Caco-2 (cell line): ENCODE measurements around the gene RRP15. TPM values are rescaled to one million over a fixed set of nuclear protein-coding genes. Genes with fewer than 3 reads are reported as not detected.

Source experiments
- BruUV-seq: library from RNA; stranded (reverse); fragments of 400-500 nt; replicated peaks from 2 replicates; lab custom pipeline; 2021; lab: Mats Ljungman, UMichigan
- CTCF ChIA-PET: fragments of 300-600 bp; sonication (Branson Sonifier 250); formaldehyde crosslinking; loops from one replicate; lab custom pipeline; 2022; ENCODE audit warnings: antibody characterized with exemption; lab: Charles Lee
- POLR2A ChIA-PET: fragments of 300-600 bp; sonication (Branson Sonifier 250); formaldehyde crosslinking; loops from one replicate; lab custom pipeline; 2022; ENCODE audit warnings: antibody characterized with exemption; lab: Charles Lee
- DNase-seq, 2 experiments: peaks; one replicate each; pipeline versions ENCODE4 v3.0.0 to v3.0.0-alpha.2; 2020 to 2022
- H3K27me3 ChIP-seq: replicated peaks from 2 replicates; pipeline ENCODE4 v1.6.0; 2011; ENCODE audit warnings: low read length; ENCODE audit not compliant: control insufficient read depth, insufficient read depth
- H3K36me3 ChIP-seq: 2 replicates; pipeline ENCODE4 v1.5.1; 2011; ENCODE audit warnings: low read length; ENCODE audit not compliant: control insufficient read depth, insufficient read depth
- H3K4me1 ChIP-seq: fragments of 250-450 bp; sonication (Bioruptor Pico); 2 replicates; pipeline ENCODE4 v1.5.1; 2020; ENCODE audit warnings: mild to moderate bottlenecking
- H3K4me3 ChIP-seq: 2 replicates; pipeline ENCODE4 v1.5.1; 2011; ENCODE audit warnings: low read depth, mild to moderate bottlenecking, control low read depth, low read length
- H3K9me3 ChIP-seq: fragments of 250-450 bp; sonication (Bioruptor Pico); 2 replicates; pipeline ENCODE4 v1.5.1; 2020; ENCODE audit warnings: mild to moderate bottlenecking, moderate library complexity
- H3K27ac Mint-ChIP-seq: one replicate; pipeline ENCODE4 v1.8.0; 2022; ENCODE audit warnings: mixed read lengths; ENCODE audit not compliant: unreplicated experiment
- H3K27me3 Mint-ChIP-seq: one replicate; pipeline ENCODE4 v1.8.0; 2022; ENCODE audit warnings: mixed read lengths; ENCODE audit not compliant: insufficient read depth, unreplicated experiment
- H3K36me3 Mint-ChIP-seq: one replicate; pipeline ENCODE4 v1.8.0; 2022; ENCODE audit warnings: mild to moderate bottlenecking, mixed read lengths; ENCODE audit not compliant: insufficient read depth, unreplicated experiment
- H3K4me1 Mint-ChIP-seq: one replicate; pipeline ENCODE4 v1.8.0; 2022; ENCODE audit warnings: low read depth, mixed read lengths; ENCODE audit not compliant: unreplicated experiment
- H3K4me3 Mint-ChIP-seq: one replicate; pipeline ENCODE4 v1.8.0; 2022; ENCODE audit warnings: mild to moderate bottlenecking, moderate library complexity, mixed read lengths; ENCODE audit not compliant: unreplicated experiment
- H3K9me3 Mint-ChIP-seq: one replicate; pipeline ENCODE4 v1.8.0; 2022; ENCODE audit warnings: mixed read lengths; ENCODE audit not compliant: unreplicated experiment
- CTCF ChIP-seq, 2 experiments: fragments of 200-600 bp in 1 of 2; IDR thresholded peaks; 1 replicate in 1 of 2; 2 replicates in 1 of 2; pipeline versions ENCODE4 v1.5.1 to v1.8.0; 2011 to 2022; ENCODE audit warnings: antibody characterized with exemption in 1 of 2, control low read depth in 1 of 2, inconsistent platforms in 1 of 2, low read depth in 1 of 2, low read length in 1 of 2, mild to moderate bottlenecking in 1 of 2, moderate library complexity in 1 of 2; ENCODE audit not compliant: insufficient read depth in 1 of 2, severe bottlenecking in 1 of 2, unreplicated experiment in 1 of 2
- intact Hi-C: fragments of 100-400 bp; cut with micrococcal nuclease; formaldehyde crosslinking; loops from one replicate; pipeline ENCODE4 v1.10.0; 2022; ENCODE audit not compliant: unreplicated experiment
- total RNA-seq: library from RNA; stranded (reverse); gene quantifications from 2 replicates; pipeline ENCODE4 v1.2.3, GENCODE V29; 2022

Gene RRP15
- total RNA-seq, 1 experiment from 2014 or later = 44.5 TPM

- no peaks in the 10 kb centered on the region for H3K4me1 ChIP-seq
- Mint-ChIP-seq H3K9me3 (no peaks in the 10 kb centered on the region), H3K4me3 (no peak overlapping the region), H3K27me3 (no peaks in the 10 kb centered on the region), H3K36me3 (peaks cover 18% of the 10 kb centered on the region), H3K4me1 (no peaks in the 10 kb centered on the region), H3K27ac (no peak overlapping the region)
- peak; percentile 28 to 69 for TF ChIP-seq CTCF (IDR thresholded peaks at IDR 0.05; ENCODE audit: insufficient read depth in 1 of 2, low read depth in 1 of 2, low read length in 1 of 2, severe bottlenecking in 1 of 2, unreplicated experiment in 1 of 2)
- BruUV-seq = no TSS peak
- no peaks in the 10 kb centered on the region for H3K36me3 ChIP-seq
- peak in 1 of 2 experiments; percentile 9 for DNase-seq
- H3K4me3 ChIP-seq = no peak overlapping the region
- no peaks in the 10 kb centered on the region for H3K27me3 ChIP-seq
- intact Hi-C loops = loop anchor here (1.0 to 10.0 kb wide), 6 partner anchors 17 to 1482 kb away; no protein-coding TSS in a partner anchor
- CTCF ChIA-PET = no interaction called here
- H3K9me3 ChIP-seq = no peaks in the 10 kb centered on the region
- POLR2A ChIA-PET = no interaction called here
Measured at GRCh38 chr1:218330043-218330623, 45.0 kb downstream of the RRP15 start.

- TF ChIP-seq CTCF (IDR thresholded peaks at IDR 0.05; ENCODE audit: insufficient read depth in 1 of 2, low read depth in 1 of 2, low read length in 1 of 2, severe bottlenecking in 1 of 2, unreplicated experiment in 1 of 2) = no peak
- Mint-ChIP-seq H3K4me3 (no peak overlapping the region), H3K27ac (no peak overlapping the region), H3K9me3 (no peaks in the 10 kb centered on the region), H3K4me1 (no peaks in the 10 kb centered on the region), H3K27me3 (no peaks in the 10 kb centered on the region), H3K36me3 (peaks cover 18% of the 10 kb centered on the region)
- BruUV-seq = no TSS peak
- ChIA-PET POLR2A (no interaction called here), CTCF (no interaction called here)
- no peak for DNase-seq
- no peaks in the 10 kb centered on the region for H3K9me3 ChIP-seq
- intact Hi-C loops = loop anchor here (5.0 to 10.0 kb wide), 2 partner anchors 1052 to 1480 kb away; no protein-coding TSS in a partner anchor
- H3K4me3 ChIP-seq = no peak overlapping the region
- no peaks in the 10 kb centered on the region for H3K27me3 ChIP-seq
- H3K4me1 ChIP-seq = peaks cover 6% of the 10 kb centered on the region; the same call in 1 of the 2 replicates
- H3K36me3 ChIP-seq = no peaks in the 10 kb centered on the region
Measured at GRCh38 chr1:218332416-218332815, 47.3 kb downstream of the RRP15 start.

GRCh38 chr1:218336328-218336727, 51.2 kb downstream of the RRP15 start:
- Mint-ChIP-seq H3K27me3 (no peaks in the 10 kb centered on the region), H3K36me3 (peaks cover 10% of the 10 kb centered on the region), H3K27ac (no peak overlapping the region), H3K4me1 (no peaks in the 10 kb centered on the region), H3K9me3 (no peaks in the 10 kb centered on the region), H3K4me3 (no peak overlapping the region)
- ChIA-PET POLR2A (no interaction called here), CTCF (interaction anchor here (0.8 to 1.3 kb wide), 3 partner anchors 9 to 1231 kb away, joined by 3 to 5 read pairs (median 4); partner anchors contain the start of gene TGFB2)
- no peak overlapping the region for H3K4me3 ChIP-seq
- no peaks in the 10 kb centered on the region for H3K27me3 ChIP-seq
- H3K4me1 ChIP-seq = peaks cover 6% of the 10 kb centered on the region
- H3K9me3 ChIP-seq = no peaks in the 10 kb centered on the region
- intact Hi-C loops = loop anchor here (5.0 to 10.0 kb wide), 2 partner anchors 1048 to 1231 kb away; no protein-coding TSS in a partner anchor
- BruUV-seq = no TSS peak
- DNase-seq = no peak
- TF ChIP-seq CTCF (IDR thresholded peaks at IDR 0.05; ENCODE audit: insufficient read depth in 1 of 2, low read depth in 1 of 2, low read length in 1 of 2, severe bottlenecking in 1 of 2, unreplicated experiment in 1 of 2) = no peak
- no peaks in the 10 kb centered on the region for H3K36me3 ChIP-seq
